Suppressor macrophage (primary cell): ENCODE results near the gene ZNF654.
A peak's percentile ranks its signal among the peaks of the same experiment; 100 is the strongest.
"Not testable (repeated sequence)": the region's sequence is repeated elsewhere in the genome, so short reads cannot be mapped to it uniquely, and the experiment has no call there.

ENCODE experiments used
- DNase-seq, 4 experiments: peaks; one replicate each; pipeline ENCODE4 v3.0.0-alpha.2; 2020 to 2022

The ZNF654 gene

DNA sequence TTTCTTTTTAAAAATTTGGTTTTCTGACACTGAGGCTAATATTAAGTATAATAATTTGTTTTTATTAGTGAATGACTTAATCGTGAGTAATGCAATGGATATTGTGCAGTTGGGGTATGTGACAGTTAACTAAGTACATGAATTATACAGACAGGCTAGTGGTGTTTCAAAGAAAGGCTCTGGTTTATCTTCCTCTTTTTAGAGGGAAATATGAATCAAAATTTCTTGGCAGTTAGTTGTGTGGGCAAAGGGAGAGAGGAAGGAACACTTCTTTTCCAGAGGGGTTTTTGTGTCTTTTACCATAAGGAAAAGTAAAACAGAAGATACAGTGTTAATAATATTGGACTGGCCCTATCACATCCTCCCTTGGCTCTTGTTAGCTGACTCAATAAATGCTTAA, 2.7 kb downstream of the ZNF654 start:
- DNase-seq = peak in 3 of 4 experiments; percentile 17 to 71 (median 67)

DNA sequence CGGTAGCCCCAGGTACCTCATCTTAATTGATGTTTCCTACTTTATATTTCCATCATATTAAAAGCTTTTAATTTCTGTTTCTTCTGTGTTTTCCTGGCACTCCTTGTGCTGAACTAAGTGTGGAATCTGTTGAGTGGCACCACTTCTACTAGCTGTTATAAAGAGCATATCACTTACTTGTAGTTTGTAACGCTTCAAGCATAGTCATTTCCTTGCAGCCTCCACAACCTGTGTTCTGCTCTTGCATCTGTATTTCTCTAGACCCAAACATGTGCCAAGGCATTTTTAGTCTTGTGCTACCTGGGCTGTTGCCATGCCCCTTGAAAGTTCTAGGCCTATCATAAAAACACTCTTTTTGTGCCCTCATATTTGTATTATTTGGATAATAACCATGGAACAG, 16.0 kb downstream of the ZNF654 start:
- no peak for DNase-seq

DNA sequence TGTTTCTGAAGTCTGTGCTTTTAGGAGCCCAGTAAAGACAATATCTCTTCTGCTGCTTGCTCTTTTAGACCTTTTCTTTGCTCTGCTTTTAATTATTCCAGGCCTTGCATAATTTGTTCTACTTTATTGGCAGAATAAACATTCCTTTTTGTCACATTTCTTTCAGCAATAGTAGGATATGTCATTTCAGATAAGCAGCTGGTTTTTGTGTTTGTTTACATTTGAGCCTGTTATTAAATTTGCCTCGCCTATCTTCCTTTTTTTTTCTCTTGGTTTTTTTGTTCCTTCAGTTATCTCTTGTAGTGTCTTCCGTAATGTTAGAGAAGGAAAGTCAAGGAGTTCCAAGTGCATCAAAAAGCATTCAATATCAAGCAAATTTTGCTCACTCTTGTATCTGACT, 16.4 kb downstream of the ZNF654 start:
- DNase-seq = no peak

DNA sequence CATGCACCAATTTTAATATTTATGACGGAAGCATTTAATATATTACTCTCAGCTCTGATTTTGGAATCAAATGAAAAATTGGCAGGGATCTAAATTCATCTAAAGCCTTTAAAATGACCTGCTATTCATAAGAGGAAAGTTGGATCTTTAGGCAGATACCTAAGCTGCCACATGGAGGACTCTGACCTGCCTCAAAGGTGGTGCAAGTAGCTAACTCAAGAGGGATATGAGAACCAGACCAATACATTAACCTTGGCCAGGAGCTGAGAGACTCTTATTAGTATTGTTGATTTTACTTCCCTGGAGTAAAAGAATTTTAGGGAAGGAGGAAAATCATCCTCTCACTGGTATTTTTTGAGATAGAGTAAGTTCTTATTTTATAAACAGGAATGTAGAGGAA, 17.7 kb downstream of the ZNF654 start:
- no peak for DNase-seq

DNA sequence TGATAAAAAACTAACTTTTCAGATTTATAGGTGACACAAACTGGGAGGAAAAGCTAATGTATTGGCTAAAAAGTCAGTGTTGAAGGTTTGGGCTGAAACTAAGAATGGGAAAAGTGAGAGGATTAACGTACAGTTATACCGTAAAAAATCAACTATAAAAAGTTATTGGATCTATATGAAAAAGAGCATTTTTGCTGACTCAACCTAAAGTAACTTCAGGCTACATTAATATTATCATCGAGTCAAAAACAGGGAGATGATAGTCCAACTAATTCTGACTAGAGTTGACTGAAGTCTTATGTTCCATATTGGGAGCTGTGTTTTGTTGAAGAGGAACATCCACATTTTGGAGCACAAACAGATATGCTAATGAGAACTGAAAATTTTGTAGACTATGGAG, 19.9 kb downstream of the ZNF654 start:
- no peak for DNase-seq

DNA sequence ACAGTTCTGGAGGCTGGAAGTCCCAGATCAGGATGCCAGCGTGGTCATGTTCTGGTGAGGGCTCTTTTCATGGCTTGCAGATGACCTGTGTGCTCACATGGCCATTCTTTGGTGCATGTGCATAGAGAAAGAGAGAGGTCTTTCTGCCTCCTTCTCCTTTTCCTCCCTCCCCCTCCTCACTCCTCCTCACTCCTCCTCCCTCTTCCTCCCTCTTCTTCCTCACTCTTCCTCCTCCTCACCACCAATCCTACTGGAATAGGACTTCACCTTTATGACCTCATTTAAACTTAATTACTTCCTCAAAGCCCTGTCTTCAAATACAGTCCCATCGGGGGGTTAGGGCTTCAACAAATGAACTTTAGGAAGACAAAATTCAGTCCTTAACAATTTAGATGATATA, 23.8 kb downstream of the ZNF654 start:
- DNase-seq = no peak

DNA sequence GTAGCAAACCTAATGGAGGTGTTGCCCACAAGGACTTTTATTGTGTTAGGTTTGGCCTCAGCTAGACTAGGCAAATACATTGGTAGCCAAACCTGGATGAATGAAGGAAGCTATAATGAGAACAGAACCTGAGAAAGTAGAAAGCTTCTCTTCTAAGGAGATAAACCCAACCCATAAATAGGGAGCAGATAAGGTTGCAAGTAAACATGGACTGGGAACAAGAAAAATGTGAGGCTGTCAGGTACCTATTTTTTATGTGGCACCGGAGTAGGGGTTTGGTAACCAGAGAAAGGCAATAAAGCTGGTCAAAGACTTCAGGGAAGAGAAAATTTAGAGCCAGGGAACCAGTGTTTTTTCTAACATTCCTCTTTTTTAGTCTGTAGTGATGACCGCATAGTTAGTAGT, 25.0 kb downstream of the ZNF654 start:
- DNase-seq = no peak

DNA sequence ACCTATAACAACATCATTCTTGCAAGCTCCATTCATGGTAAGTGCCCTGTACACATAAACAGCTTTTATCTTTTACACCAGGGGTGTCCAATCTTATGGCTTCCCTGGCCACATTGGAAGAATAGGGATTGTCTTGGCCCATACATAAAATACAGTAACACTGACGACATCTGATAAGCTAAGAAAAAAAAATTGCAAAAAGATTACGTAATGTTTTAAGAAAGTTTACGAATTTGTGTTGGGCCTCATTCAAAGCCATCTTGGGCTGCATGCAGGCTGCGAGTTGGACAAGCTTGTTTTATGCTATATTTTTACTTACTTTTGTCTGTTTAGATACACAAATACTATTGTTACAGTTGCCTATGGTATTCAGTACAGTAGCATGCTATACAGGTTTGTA, 31.6 kb downstream of the ZNF654 start:
- no peak for DNase-seq

DNA sequence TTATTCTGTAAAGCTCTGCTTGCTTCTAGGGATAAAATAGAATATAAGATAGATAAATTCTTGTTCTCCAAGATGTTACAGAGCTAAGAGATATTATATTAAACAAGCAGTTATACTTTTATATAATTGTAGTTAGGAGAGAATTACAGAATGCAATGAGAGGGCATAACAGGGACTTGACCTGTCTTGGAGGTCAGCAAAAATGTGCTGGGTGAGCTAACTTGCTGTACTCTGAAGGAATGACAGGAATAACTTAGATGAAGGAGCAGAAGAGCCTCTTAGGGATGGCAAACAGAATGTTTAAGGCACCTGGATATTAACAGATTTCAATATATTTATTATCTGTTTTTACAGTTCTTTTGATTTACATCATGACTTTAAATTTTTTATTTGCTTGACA, 33.2 kb downstream of the ZNF654 start:
- no peak for DNase-seq

DNA sequence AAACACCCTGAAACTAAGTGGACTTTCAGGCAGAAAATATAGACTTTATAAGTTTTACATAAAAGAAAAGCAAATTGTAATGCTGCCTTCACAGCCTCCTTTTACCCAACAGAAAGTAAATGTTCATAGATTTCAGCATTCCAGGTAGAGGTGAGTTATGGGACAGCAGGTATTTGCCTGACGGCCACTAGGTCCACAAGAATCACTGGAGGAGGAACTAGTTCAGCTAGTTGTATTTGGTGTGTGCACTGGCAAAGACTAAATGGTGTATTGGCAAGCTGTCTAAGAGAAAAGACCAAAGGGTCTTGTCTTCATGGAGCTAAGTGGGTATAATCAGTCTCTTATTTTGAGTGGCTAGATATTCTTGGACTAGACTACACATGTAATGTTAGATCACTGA, 34.2 kb downstream of the ZNF654 start:
- no peak for DNase-seq

DNA sequence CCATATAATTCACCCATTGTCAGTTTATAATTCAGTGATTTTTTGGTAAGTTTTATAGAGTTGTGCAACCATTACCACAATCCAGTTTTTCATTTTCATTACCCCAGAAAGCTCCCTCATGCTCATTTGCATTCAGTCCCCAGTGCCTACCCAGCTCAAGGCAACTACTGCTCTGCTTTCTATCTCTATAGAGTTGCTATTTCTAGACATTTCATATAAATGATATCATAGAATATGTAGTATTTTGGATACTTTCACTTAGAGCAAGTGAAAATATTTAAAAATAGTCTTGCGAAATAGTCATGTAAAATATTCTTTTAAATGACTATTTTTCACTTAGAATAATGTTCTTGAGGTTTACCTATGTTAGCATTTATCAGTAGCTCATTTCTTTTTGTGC, 42.1 kb downstream of the ZNF654 start:
- DNase-seq = no peak

DNA sequence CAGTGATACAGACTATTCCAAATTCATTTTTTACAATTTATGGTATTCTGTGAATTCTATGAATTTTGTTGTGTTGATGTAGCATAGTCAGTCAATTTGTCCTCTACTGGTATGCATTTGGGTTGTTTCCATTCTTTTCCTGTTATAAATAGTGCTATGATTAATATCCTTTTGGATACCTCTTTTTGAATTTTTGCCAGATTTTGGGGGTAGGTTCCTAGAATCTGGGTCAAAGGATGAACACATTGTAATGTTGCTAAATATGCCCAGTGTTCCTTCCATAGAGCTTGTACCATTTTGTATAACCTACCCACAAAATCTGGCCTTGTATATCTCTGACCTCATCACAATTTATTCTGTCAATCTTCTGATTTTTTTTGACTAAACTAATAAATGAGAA, 46.3 kb downstream of the ZNF654 start:
- DNase-seq = no peak

DNA sequence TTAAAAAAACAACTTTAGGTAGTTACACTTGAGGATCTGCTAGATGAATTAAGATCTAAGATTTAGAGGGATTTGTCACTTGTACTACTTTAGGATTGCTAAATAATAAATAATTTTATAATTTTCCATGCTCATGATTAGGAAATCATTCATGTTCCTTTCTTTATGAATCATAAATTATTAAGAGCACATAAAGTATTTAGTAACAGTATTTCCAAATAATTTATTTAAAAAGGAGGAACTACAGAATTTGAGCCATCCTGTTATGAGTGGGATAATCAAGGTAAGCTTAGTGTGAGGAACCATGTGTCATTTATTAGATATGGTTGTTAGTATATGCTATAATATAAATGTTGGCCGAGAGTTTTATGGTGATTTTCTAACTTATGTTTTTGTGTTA, 53.2 kb downstream of the ZNF654 start:
- peak in 2 of 4 experiments; percentile 9 to 26 for DNase-seq

DNA sequence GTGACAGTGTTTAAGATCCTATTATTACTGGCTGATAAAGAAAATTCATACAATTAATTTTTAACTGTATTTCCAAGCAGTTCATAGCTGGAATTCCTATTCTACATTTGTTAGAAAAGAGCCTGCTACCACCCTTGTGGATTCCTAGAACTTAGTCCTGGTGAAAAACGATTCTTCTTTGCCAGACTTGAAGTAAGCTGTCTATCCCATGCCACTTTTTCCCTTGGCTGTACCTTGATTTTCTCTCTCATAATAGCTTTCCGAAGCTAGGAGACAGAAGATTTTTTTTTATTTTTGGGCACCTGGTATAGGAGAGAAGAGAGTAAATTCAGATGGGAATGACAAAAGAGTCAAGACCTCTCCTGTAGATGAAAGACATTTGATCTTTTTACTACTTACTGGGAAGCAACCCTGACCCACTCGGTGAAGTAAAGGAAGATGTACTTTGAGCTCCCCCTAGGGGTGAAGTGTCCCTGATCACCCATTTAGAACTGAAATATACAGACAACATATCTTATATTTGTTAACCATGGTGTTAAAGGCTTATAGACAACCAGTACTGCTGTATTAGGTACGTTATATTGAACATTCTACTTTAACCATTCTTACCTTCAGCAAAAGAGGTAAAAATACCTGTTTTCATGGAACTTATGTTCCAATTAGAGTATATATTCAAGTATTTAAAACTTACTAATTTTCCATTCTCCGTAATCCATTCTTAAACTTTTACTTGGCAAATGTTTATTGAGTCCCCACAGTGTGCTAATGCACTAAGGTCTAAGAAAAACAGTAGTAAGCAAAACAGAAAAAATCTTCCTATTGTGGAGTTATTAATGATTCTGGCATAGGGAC, 54.5 kb downstream of the ZNF654 start:
- DNase-seq = peak; percentile 78 to 84 (median 80)

DNA sequence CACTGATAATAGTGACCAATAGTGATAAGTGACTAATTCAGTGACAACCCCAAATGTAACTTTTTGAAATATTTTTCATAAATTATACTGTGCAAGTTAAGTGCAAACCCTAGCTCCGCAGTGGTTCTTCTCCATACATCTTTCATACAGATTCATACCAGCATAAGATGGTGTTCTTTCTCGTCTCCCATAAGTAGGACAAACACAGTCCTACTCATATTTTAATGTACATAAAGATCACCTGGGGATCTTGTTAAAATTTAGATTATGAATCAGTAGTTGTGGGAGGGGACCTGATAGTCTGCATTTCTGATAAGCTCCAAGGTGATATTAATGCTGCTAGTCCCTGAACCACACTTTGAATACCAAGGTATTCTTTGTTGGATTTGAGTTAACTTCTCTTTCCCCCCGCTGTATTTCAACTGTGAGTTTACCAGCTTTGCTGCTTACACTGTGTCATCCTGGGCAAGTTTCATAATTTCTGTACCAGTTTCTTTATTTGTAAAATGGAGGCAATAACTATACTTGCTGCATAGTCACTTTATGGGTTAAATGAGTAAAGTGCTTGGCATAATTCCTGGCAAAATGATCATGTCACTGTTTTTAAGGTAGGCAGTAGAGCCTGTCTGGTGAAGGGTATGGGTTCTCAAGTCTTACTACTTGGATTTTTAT, 56.0 kb downstream of the ZNF654 start:
- DNase-seq = no peak

DNA sequence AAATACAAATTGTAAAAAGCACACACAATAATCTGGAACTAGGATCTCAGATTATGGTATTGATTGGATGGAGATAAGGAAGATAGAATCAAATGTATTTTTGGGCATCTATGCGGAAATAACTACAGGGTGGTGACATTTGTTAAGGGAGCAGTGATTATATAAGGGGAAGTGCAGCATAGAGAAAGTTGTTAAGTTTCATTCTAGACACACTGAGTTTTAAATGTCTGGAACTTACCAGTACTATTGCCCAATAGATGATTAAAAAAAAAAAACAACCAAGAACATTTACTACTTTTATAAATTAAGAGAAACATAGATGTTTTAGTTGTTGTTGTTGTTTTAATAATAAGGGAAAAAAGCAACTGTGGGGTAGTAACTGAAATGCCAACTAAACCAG, 58.6 kb downstream of the ZNF654 start:
- peak in 2 of 4 experiments; percentile 26 to 34 for DNase-seq

DNA sequence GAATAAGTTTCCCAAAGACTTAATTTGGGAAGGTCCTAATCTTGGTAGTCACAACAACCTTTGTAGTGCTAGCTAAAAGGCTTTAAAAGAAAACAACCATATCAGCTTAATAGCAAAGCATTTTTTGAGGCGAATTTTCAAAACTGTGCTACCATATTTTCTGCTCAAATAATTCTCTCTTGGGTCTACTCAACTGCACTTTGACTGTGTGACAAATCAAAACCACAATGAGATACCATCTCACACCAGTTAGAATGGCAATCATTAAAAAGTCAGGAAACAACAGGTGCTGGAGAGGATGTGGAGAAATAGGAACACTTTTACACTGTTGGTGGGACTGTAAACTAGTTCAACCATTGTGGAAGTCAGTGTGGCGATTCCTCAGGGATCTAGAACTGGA, 59.5 kb downstream of the ZNF654 start:
- not testable (repeated sequence) for DNase-seq

DNA sequence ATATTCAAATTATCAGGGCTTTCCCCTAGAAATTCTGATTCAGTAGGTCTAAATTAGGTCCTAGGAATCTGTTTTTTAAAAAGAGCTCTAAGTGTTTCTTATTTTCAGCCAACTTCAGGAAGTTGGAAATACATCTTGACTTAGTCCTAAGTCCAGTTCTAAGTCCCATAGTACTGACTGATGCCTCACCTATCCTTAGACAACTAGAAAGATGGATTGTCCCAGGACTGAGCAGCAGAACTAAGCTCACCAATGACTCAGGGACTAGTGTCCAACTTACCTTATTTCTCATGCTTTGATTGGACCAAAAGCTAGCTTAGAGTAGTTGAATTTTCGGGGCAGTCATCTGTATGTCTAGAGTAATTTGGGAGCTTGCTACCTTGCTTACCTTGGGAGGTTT, 64.5 kb downstream of the ZNF654 start:
- DNase-seq = no peak

DNA sequence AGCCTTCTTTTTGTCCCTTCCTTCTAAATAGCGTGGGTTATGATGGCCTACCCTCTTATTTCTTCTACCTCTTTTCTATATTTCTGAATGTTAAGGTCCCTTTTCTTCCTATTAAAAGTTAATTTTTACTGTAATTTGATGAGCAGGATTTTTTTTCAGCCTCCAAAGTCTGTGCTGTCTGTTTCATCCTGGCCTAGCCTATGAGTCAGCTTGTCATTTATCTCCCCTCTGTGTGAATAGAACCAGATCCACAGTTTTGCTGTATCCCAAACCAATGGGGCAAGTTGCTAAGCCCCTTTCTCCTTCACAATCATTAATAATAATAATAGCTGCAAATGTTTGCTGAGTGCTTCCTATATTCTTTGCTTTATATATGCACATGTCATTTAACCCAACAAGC, 72.6 kb downstream of the ZNF654 start:
- DNase-seq = no peak

DNA sequence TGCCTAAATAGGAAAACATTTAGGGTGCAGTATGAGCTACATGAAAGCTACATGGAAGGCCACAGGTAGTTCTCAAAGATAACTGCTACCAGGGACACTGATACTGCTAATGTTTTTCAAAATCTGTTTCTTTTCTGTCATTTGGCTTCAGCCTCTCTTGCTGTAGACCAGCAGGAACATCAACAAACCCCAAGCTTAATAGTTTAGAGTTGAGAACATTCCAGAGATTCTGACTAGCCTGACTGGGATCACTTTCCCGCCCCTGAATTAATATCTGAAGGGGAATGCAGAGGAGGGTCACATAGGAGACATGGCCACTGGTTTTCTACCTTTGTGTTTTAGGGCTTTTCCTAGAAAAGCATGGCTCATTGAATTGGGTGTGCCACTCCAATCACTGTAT, 73.8 kb downstream of the ZNF654 start:
- no peak for DNase-seq

DNA sequence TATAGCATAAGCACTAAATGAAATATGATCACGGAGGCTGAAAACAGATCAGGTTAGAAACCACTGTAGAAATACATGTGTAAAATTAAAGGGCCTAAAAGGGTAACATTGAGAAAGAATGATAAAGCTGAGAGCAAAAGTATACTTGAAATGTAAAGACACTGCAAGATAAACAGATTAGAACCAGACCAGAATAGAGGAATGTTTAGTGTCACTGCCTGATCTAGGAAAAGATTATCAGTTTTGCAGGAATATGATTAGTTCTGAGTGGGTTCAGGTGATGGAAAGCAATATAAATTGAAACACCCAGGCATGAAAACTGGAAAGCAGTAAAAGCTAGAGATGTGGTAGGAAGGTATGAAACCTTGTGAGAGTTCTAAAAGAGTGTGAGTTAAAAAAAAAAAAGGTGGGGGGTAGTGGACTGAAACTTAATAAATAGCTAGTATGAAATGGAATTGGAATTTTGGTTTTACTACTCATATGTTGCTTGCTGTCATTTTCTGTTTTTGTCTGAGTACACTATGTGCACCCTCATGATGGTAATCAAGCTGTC, 74.7 kb downstream of the ZNF654 start:
- no peak for DNase-seq

DNA sequence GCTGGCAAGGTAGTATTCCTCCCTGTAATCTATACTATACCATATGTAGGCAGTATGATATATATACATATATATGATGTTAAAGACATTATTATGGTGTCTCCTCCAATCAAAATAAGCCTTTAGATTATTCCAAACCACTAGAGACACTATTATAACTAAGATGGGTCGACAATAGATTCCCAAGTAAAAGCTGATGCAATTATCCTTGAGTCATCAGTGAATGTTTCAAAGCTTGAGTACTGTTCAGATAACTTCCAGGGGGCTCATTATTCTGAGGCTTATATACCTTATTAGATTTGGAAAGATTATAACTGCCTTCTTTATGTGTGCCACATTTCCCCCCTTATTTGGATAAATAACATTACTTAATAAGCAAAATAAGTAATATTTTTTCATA, 78.8 kb downstream of the ZNF654 start:
- no peak for DNase-seq

DNA sequence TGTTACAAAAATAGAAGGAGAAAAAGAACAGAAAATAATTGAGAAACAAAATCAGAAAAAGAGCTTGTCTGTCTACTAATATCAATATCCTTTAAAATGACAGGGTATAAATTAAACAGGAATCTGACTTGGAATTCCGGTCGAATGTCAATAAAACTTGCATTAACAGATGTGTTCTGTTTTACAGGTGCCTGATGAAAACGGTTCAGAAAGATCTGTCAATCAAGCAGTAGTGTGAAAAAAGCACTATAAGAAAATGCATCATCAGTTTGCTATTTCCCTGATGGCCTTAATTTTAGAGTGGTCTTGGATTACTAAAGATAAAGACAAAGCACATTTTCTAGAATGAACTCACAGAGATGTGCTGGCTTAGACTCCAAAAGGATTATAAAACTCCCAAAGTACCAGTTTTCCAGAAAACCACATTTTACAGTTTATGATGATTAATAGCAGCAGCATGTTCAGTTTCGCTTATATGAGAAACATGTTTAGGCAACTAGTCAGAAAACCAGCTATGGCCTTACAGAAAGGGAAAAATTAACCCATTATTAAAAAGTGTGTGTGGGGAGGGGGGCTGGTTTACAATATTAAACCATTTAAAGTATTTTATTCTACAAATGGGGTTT, 82.5 kb downstream of the ZNF654 start:
- no peak for DNase-seq
